B cell (primary cell): ENCODE results near the gene ABHD18. TPM values are rescaled to one million over a fixed set of nuclear protein-coding genes. Genes with fewer than 3 reads are reported as not detected.
"Not testable (repeated sequence)": the region's sequence is repeated elsewhere in the genome, so short reads cannot be mapped to it uniquely, and the experiment has no call there.

Experiments
- ATAC-seq: fragments of 200-7000 bp; cut with Tn5 transposase; one replicate; pipeline ENCODE4 v1.10.0; 2021; ENCODE audit warnings: low read depth, mild to moderate bottlenecking, moderate number of reproducible peaks, moderate library complexity
- CTCF ChIA-PET: fragments of 350-600 bp; sonication (Branson Sonifier 250); formaldehyde crosslinking; loops from one replicate; lab custom pipeline; 2021; ENCODE audit warnings: antibody characterized with exemption, inconsistent platforms; lab: Charles Lee
- POLR2A ChIA-PET: fragments of 350-600 bp; sonication (Branson Sonifier 250); formaldehyde crosslinking; loops from one replicate; lab custom pipeline; 2021; ENCODE audit warnings: antibody characterized with exemption; lab: Charles Lee
- DNase-seq: peaks from one replicate; pipeline ENCODE4 v3.0.0; 2013
- H2AFZ ChIP-seq: 2 replicates; pipeline ENCODE4 v1.6.1; 2012; ENCODE audit warnings: mild to moderate bottlenecking, low read depth, low read length; ENCODE audit not compliant: insufficient read depth, poor library complexity, severe bottlenecking
- H3K27ac ChIP-seq, 2 donors: 1 replicate in 1 of 2; 2 replicates in 1 of 2; pipeline ENCODE4 v1.5.1; 2012 to 2013; ENCODE audit warnings: low read length in 2 of 2, mild to moderate bottlenecking in 2 of 2, moderate library complexity in 1 of 2
- H3K27me3 ChIP-seq, 4 experiments: fragments of 200-600 bp in 1 of 4; sonication (generic) in 1 of 4; replicated peaks in 1 of 4; 1 replicate in 2 of 4; 2 replicates in 2 of 4; pipeline versions ENCODE4 v1.6.1 to v1.7.0; 2013 to 2016; ENCODE audit warnings: low read length in 3 of 4, mild to moderate bottlenecking in 2 of 4, mixed read lengths in 1 of 4, moderate library complexity in 1 of 4; ENCODE audit not compliant: insufficient read depth in 4 of 4, control insufficient read depth in 3 of 4; ENCODE audit errors: control extremely low read depth in 1 of 4
- H3K36me3 ChIP-seq, 2 experiments: replicated peaks in 1 of 2; 1 replicate in 1 of 2; 2 replicates in 1 of 2; pipeline versions ENCODE4 v1.6.1 to v1.7.1; 2013; ENCODE audit warnings: low read length in 1 of 2; ENCODE audit not compliant: insufficient read depth in 2 of 2, control insufficient read depth in 1 of 2; ENCODE audit errors: control extremely low read depth in 1 of 2, extremely low read depth in 1 of 2
- H3K4me1 ChIP-seq, 2 donors: fragments of 200-600 bp in 1 of 2; sonication (generic) in 1 of 2; 1 replicate in 1 of 2; 2 replicates in 1 of 2; pipeline versions ENCODE4 v1.5.1 to v1.6.1; 2013 to 2017; ENCODE audit warnings: low read length in 2 of 2; ENCODE audit not compliant: control insufficient read depth in 2 of 2, insufficient read depth in 2 of 2
- H3K4me2 ChIP-seq: replicated peaks from 2 replicates; pipeline ENCODE3; 2012; ENCODE audit warnings: mild to moderate bottlenecking, low read depth, low read length; ENCODE audit not compliant: poor library complexity, severe bottlenecking
- H3K4me3 ChIP-seq, 5 experiments: fragments of 200-600 bp in 1 of 5; sonication (generic) in 1 of 5; 1 replicate in 3 of 5; 2 replicates in 2 of 5; pipeline versions ENCODE4 v1.5.1 to v1.7.0; 2011 to 2016; ENCODE audit warnings: low read length in 4 of 5, mild to moderate bottlenecking in 4 of 5, low read depth in 2 of 5, control low read depth in 1 of 5, moderate library complexity in 1 of 5; ENCODE audit not compliant: insufficient read depth in 1 of 5; ENCODE audit errors: control extremely low read depth in 1 of 5, extremely low read depth in 1 of 5
- H3K79me2 ChIP-seq: fragments of 200-600 bp; sonication (generic); one replicate; pipeline ENCODE4 v1.6.0; 2016; ENCODE audit warnings: low read length; ENCODE audit not compliant: control insufficient read depth, insufficient read depth
- H3K9ac ChIP-seq: fragments of 200-600 bp; sonication (generic); 2 replicates; pipeline ENCODE4 v1.6.1; 2017; ENCODE audit warnings: mild to moderate bottlenecking, low read length, moderate library complexity
- H3K9me3 ChIP-seq, 3 donors: one replicate each; pipeline versions ENCODE4 v1.6.1 to v1.7.1; 2013; ENCODE audit warnings: low read length in 2 of 3; ENCODE audit not compliant: control insufficient read depth in 2 of 3, insufficient read depth in 1 of 3; ENCODE audit errors: control extremely low read depth in 1 of 3
- H4K20me1 ChIP-seq: 2 replicates; pipeline ENCODE4 v1.6.0; 2012; ENCODE audit warnings: mild to moderate bottlenecking, low read length; ENCODE audit not compliant: insufficient read depth, control insufficient read depth, poor library complexity, severe bottlenecking
- H3K27ac Mint-ChIP-seq: one replicate; pipeline ENCODE4 v1.8.0; 2021; ENCODE audit warnings: mixed read lengths
- H3K27me3 Mint-ChIP-seq: one replicate; pipeline ENCODE4 v1.8.0; 2021; ENCODE audit warnings: mixed read lengths
- H3K4me1 Mint-ChIP-seq: one replicate; pipeline ENCODE4 v1.8.0; 2021; ENCODE audit warnings: mixed read lengths
- H3K4me3 Mint-ChIP-seq: one replicate; pipeline ENCODE4 v1.8.0; 2021; ENCODE audit warnings: mixed read lengths
- H3K9me3 Mint-ChIP-seq: one replicate; pipeline ENCODE4 v1.8.0; 2022; ENCODE audit warnings: mixed read lengths; ENCODE audit not compliant: insufficient read depth
- WGBS: methylation state at CpG from one replicate; pipeline ENCODE4 v1.1.5; 2013; ENCODE audit warnings: missing lambda C conversion rate; ENCODE audit not compliant: insufficient coverage; 5-methylcytosine and 5-hydroxymethylcytosine counted together
- intact Hi-C: fragments of 100-400 bp; cut with micrococcal nuclease; formaldehyde crosslinking; loops from one replicate; pipeline ENCODE4 v1.10.0; 2022
- polyA plus RNA-seq: library from polyadenylated mRNA; depleted of rRNA; stranded (reverse); fragments of >200 nt; gene quantifications from 2 replicates; pipeline ENCODE4 v1.2.3, GENCODE V29; 2012
- total RNA-seq, 2 donors: library from RNA; stranded (reverse); fragments of 120-200 nt in 1 of 2; gene quantifications; 1 replicate in 1 of 2; 2 replicates in 1 of 2; pipeline versions ENCODE4 v1.2.3 to v1.2.4, GENCODE V29; 2013 to 2022

ABHD18 gene
- total and polyA plus RNA-seq, 2 donors (not counting 1 experiment from before 2014, with no cell fraction given) = 6.3 to 17.5 TPM

DNA sequence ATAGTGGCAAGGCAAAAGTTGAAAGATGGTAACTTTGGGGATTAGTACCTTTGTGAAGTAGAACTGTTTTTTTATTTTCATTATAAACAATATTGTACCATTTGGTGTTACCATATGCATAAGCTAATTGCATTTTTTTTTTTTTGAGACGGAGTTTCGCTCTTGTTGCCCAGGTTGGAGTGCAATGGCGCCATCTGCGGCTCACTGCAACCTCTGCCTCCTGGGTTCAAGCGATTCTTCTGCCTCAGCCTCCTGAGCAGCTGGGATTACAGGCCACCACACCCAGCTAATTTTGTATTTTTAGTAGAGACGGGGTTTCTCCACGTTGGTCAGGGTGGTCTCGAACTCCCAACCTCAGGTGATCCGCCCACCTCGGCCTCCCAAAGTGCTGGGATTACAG is 86.0 kb downstream of the ABHD18 start:
- H3K27me3 Mint-ChIP-seq, POLR2A ChIA-PET, ATAC-seq, H3K4me1 ChIP-seq, H3K9me3 Mint-ChIP-seq, H3K4me3 Mint-ChIP-seq, intact Hi-C loops, H3K4me1 Mint-ChIP-seq, H3K9ac ChIP-seq, H3K27ac Mint-ChIP-seq, H3K36me3 ChIP-seq, H3K9me3 ChIP-seq, H2AFZ ChIP-seq, H4K20me1 ChIP-seq, DNase-seq, H3K27me3 ChIP-seq, H3K79me2 ChIP-seq, H3K27ac ChIP-seq, H3K4me2 ChIP-seq, H3K4me3 ChIP-seq: not testable (repeated sequence)
- CTCF ChIA-PET = interaction anchor here (0.7 kb wide), 2 partner anchors 9 to 648 kb away, joined by 3 read pairs; no protein-coding TSS in a partner anchor
- no CpG with 5 or more reads among the region's 10 CpGs for WGBS

DNA sequence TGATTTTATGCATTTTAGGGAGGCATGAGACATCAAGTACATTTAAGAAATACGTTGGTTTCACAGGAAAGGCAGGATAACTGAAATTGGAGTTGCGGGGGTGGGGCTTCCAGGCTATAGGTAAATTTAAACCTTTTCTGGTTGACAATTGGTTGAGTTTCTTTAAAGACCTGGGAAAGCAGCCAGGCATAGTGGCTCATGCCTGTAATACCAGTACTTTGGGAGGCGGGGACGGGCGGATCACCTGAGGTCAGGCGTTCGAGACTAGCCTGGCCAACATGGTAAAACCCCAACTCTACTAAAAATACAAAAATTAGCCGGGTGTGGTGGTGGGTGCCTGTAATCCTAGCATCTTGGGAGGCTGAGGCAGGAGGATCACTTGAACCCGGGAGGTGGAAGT is 89.7 kb downstream of the ABHD18 start:
- H3K4me3 ChIP-seq, H3K27ac ChIP-seq, H3K9me3 ChIP-seq, H3K79me2 ChIP-seq, ATAC-seq, H4K20me1 ChIP-seq, CTCF ChIA-PET, H3K27ac Mint-ChIP-seq, H3K27me3 ChIP-seq, H3K4me2 ChIP-seq, H3K9ac ChIP-seq, intact Hi-C loops, H3K27me3 Mint-ChIP-seq, H3K36me3 ChIP-seq, H3K9me3 Mint-ChIP-seq, H3K4me1 ChIP-seq, H3K4me1 Mint-ChIP-seq, H3K4me3 Mint-ChIP-seq, DNase-seq, POLR2A ChIA-PET, H2AFZ ChIP-seq: not testable (repeated sequence)
- 92% methylated on average over 2 of the region's 9 CpGs for WGBS

- CTCF ChIA-PET, POLR2A ChIA-PET, H3K4me1 Mint-ChIP-seq: not testable (repeated sequence)
These were observed 90.4 kb downstream of the ABHD18 start for GRCh38 chr4:128055441-128056206.

More at GRCh38 chr4:128055441-128056206, 90.4 kb downstream of the ABHD18 start:
- H3K9ac ChIP-seq, DNase-seq, H3K9me3 ChIP-seq, H3K4me1 ChIP-seq, H3K27ac Mint-ChIP-seq, H3K4me3 Mint-ChIP-seq, H3K9me3 Mint-ChIP-seq, H3K4me2 ChIP-seq, intact Hi-C loops, H3K4me3 ChIP-seq, ATAC-seq, H4K20me1 ChIP-seq, H3K27me3 ChIP-seq, H3K79me2 ChIP-seq, H3K36me3 ChIP-seq, H3K27me3 Mint-ChIP-seq, H3K27ac ChIP-seq, H2AFZ ChIP-seq: not testable (repeated sequence)
- 100% methylated on average over 1 of the region's 10 CpGs for WGBS
